GM12878 (cell line): ENCODE results near the gene SLC10A4. TPM values are rescaled to one million over a fixed set of nuclear protein-coding genes. Genes with fewer than 3 reads are reported as not detected.
A peak's percentile ranks its signal among the peaks of the same experiment; 100 is the strongest.

ENCODE experiments used
- ATAC-seq: fragments of 200-7000 bp; cut with Tn5 transposase; 3 replicates; pipeline ENCODE4 v1.9.1; 2020; ENCODE audit warnings: mild to moderate bottlenecking, moderate library complexity
- BruUV-seq: library from RNA; stranded (reverse); fragments of 400-500 nt; replicated peaks from 2 replicates; lab custom pipeline; 2021; lab: Mats Ljungman, UMichigan
- CTCF ChIA-PET: fragments of 300-600 bp; sonication (Branson Sonifier 250); formaldehyde crosslinking; extraction: SDS; loops from one replicate; lab custom pipeline; 2021; ENCODE audit warnings: inconsistent platforms; lab: Yijun Ruan, JAX
- POLR2A ChIA-PET: fragments of 350-600 bp; formaldehyde crosslinking; extraction: SDS; loops from one replicate; lab custom pipeline; 2021; ENCODE audit warnings: inconsistent platforms; lab: Charles Lee
- RAD21 ChIA-PET: fragments of 300-600 bp; sonication (Branson Sonifier 250); formaldehyde crosslinking; loops from one replicate; lab custom pipeline; 2023; ENCODE audit warnings: antibody characterized with exemption; ENCODE audit not compliant: unreplicated experiment; lab: Charles Lee
- SMC1A ChIA-PET: fragments of 300-600 bp; sonication (Branson Sonifier 250); formaldehyde crosslinking; loops from one replicate; lab custom pipeline; 2023; ENCODE audit not compliant: unreplicated experiment, uncharacterized antibody; lab: Charles Lee
- DNase-seq: peaks from one replicate; pipeline ENCODE4 v3.0.0-alpha.2; 2011; ENCODE audit warnings: low read depth, low spot score
- FAIRE-seq: peaks from 3 replicates; lab custom pipeline; 2011; peaks lifted over from hg19 to GRCh38; lab: Jason Lieb, UNC
- H2AFZ ChIP-seq: 2 replicates; pipeline ENCODE4 v1.6.0; 2011; ENCODE audit warnings: low read depth, low read length, control low read depth; ENCODE audit not compliant: control insufficient read depth
- H3K27ac ChIP-seq: 2 replicates; pipeline ENCODE4 v1.5.1; 2011; ENCODE audit warnings: control low read depth; ENCODE audit not compliant: control insufficient read depth, insufficient read depth
- H3K27me3 ChIP-seq, 2 experiments: replicated peaks in 1 of 2; 2 replicates each; pipeline versions ENCODE4 v1.6.0 to v1.6.1; 2011; ENCODE audit warnings: low read length in 1 of 2; ENCODE audit not compliant: control insufficient read depth in 2 of 2, insufficient read depth in 2 of 2
- H3K36me3 ChIP-seq, 2 experiments: 2 replicates each; pipeline ENCODE4 v1.5.1; 2011; ENCODE audit warnings: low read length in 1 of 2; ENCODE audit not compliant: control insufficient read depth in 2 of 2, insufficient read depth in 2 of 2
- H3K4me1 ChIP-seq: 2 replicates; pipeline ENCODE4 v1.6.1; 2011; ENCODE audit warnings: mild to moderate bottlenecking, low read length, moderate library complexity, mixed read lengths; ENCODE audit not compliant: control insufficient read depth, insufficient read depth
- H3K4me2 ChIP-seq: 2 replicates; pipeline ENCODE4 v1.6.0; 2011; ENCODE audit warnings: control low read depth; ENCODE audit not compliant: control insufficient read depth, insufficient read depth
- H3K4me3 ChIP-seq: fragments of 200-600 bp; sonication (generic); 2 replicates; pipeline ENCODE4 v1.5.1; 2016
- H3K79me2 ChIP-seq: 2 replicates; pipeline ENCODE4 v1.6.0; 2011; ENCODE audit warnings: low read length; ENCODE audit not compliant: control insufficient read depth, insufficient read depth
- H3K9ac ChIP-seq: 2 replicates; pipeline ENCODE4 v1.8.0; 2011; ENCODE audit warnings: low read length, control low read depth, mixed read lengths; ENCODE audit not compliant: control insufficient read depth, insufficient read depth
- H3K9me3 ChIP-seq: replicated peaks from 3 replicates; pipeline ENCODE4 v1.5.1; 2011; ENCODE audit warnings: mild to moderate bottlenecking, low read length; ENCODE audit not compliant: control insufficient read depth, insufficient read depth
- H4K20me1 ChIP-seq: 2 replicates; pipeline ENCODE4 v1.6.0; 2011; ENCODE audit not compliant: control insufficient read depth, insufficient read depth
- CREB1 ChIP-seq: IDR thresholded peaks from 2 replicates; pipeline ENCODE4 v1.6.1; 2012; ENCODE audit warnings: low read depth, mild to moderate bottlenecking, inconsistent platforms
- SMAD5 ChIP-seq: IDR thresholded peaks from 2 replicates; pipeline ENCODE4 v1.6.1; 2016; ENCODE audit warnings: antibody characterized with exemption, low read depth
- SPI1 ChIP-seq: IDR thresholded peaks from 2 replicates; pipeline ENCODE4 v1.6.1; 2011; ENCODE audit warnings: low read depth, mild to moderate bottlenecking, low read length, moderate library complexity, borderline replicate concordance; ENCODE audit not compliant: insufficient read depth
- SUZ12 ChIP-seq: fragments of 200-600 bp; sonication (generic); IDR thresholded peaks from one replicate; pipeline ENCODE4 v1.6.1; 2018; ENCODE audit warnings: antibody characterized with exemption, mild to moderate bottlenecking; ENCODE audit not compliant: unreplicated experiment
- WGBS: methylation state at CpG from one replicate; pipeline ENCODE4 v1.1.6; 2016; ENCODE audit warnings: low lambda C conversion rate; ENCODE audit not compliant: insufficient replicate concordance, insufficient coverage; ENCODE audit errors: missing lambda C conversion rate; 5-methylcytosine and 5-hydroxymethylcytosine counted together
- in situ Hi-C: fragments of 300-500 bp; cut with MboI; formaldehyde crosslinking; loops from 9 replicates; pipeline ENCODE4 v1.14.3; 2018; ENCODE audit warnings: mixed read lengths
- intact Hi-C: fragments of 100-400 bp; cut with micrococcal nuclease; formaldehyde crosslinking; loops from one replicate; pipeline ENCODE4 v1.14.2; 2022; ENCODE audit not compliant: unreplicated experiment
- polyA plus RNA-seq, 11 experiments: library from polyadenylated mRNA; depleted of rRNA in 4 of 11; unstranded in 6 of 11; stranded (reverse) in 5 of 11; fragments of >200 nt; fragmentation: Nextera tagmentation in 4 of 11; fragmentation: Illumina TruSeq in 1 of 11; extraction: Ambion mirVana in 4 of 11; extraction: Trizol in 1 of 11; gene quantifications; 1 replicate in 1 of 11; 2 replicates in 10 of 11; pipeline versions ENCODE4 v1.2.1 to v1.2.3, GENCODE V29; 2011 to 2016; ENCODE audit warnings: inconsistent platforms in 2 of 11, missing spikeins in 2 of 11, low read depth in 1 of 11
- total RNA-seq, 4 experiments: library from RNA; depleted of rRNA in 3 of 4; stranded (reverse); fragments of >200 nt in 3 of 4; fragmentation: Illumina TruSeq in 1 of 4; extraction: Trizol in 1 of 4; gene quantifications; 2 replicates each; pipeline versions ENCODE4 v1.2.1 to v1.2.3, GENCODE V29; 2013 to 2021

Gene SLC10A4
- total and polyA plus RNA-seq, 10 of the 15 experiments (the other 5 are each of a cell fraction or from before 2014, with no cell fraction given) = 0.12 TPM; not detected in 9

GRCh38 chr4:48490012-48490679 lies 7.0 kb downstream of the SLC10A4 start, which contains the start of gene ZAR1:
Gene ZAR1 (plus strand): TSS chr4:48490252. CDS start chr4:48490292, 40 bp downstream.
- no peaks in the 10 kb centered on the region for H3K79me2 ChIP-seq
- no TSS peak for BruUV-seq
- H3K9ac ChIP-seq = no peak within 1 kb of the TSS
- H3K9me3 ChIP-seq = no peaks in the 10 kb centered on the region; the same call in 2 of the 3 replicates
- H3K27ac ChIP-seq = no peak within 1 kb of the TSS
- ChIA-PET CTCF (no interaction called here), RAD21 (no interaction called here), SMC1A (no interaction called here), POLR2A (no interaction called here)
- H3K27me3 ChIP-seq = peaks cover 6 to 22% of the 10 kb centered on the region in 2 experiments
- FAIRE-seq = no peak
- whole genome bisulfite sequencing = 46% methylated on average over 51 of the region's 80 CpGs
- intact Hi-C loops = no loop called here
- H3K36me3 ChIP-seq = no peaks in the 10 kb centered on the region
- no peak for TF ChIP-seq CREB1
- peak; percentile 75 for TF ChIP-seq SUZ12
- H4K20me1 ChIP-seq = no peaks in the 10 kb centered on the region; the same call in 1 of the 2 replicates
- H3K4me3 ChIP-seq = peak within 1 kb of the TSS; percentile 19; the same call in 1 of the 2 replicates
- no peak within 1 kb of the TSS; the same call in 1 of the 2 replicates for H2AFZ ChIP-seq
- DNase-seq = no peak
- in situ Hi-C loops = no loop called here
- peak; percentile 40 for ATAC-seq
- H3K4me1 ChIP-seq = no peaks in the 10 kb centered on the region
- H3K4me2 ChIP-seq = peak within 1 kb of the TSS; percentile 67; the same call in 1 of the 2 replicates

- no peak overlapping the region for H3K9ac ChIP-seq
- SMC1A ChIA-PET = interaction anchor here (0.6 kb wide), 1 partner anchor 469 kb away, joined by 3 read pairs; no protein-coding TSS in a partner anchor
- H3K4me2 ChIP-seq = no peak overlapping the region; the same call in 1 of the 2 replicates
- H4K20me1 ChIP-seq = no peaks in the 10 kb centered on the region; the same call in 1 of the 2 replicates
- RAD21 ChIA-PET = no interaction called here
- no TSS peak for BruUV-seq
- in situ Hi-C loops (no loop called here), intact Hi-C loops (no loop called here)
- WGBS = 83% methylated on average over 79 of the region's 104 CpGs
- CTCF ChIA-PET = no interaction called here
- no peaks in the 10 kb centered on the region for H3K79me2 ChIP-seq
- no peak overlapping the region for H3K4me3 ChIP-seq
- H3K36me3 ChIP-seq = no peaks in the 10 kb centered on the region
- DNase-seq (no peak), FAIRE-seq (no peak), ATAC-seq (peak; percentile 26; the same call in 2 of the 3 replicates)
- no peaks in the 10 kb centered on the region for H3K4me1 ChIP-seq
- peaks cover 6 to 21% of the 10 kb centered on the region in 2 experiments for H3K27me3 ChIP-seq
- POLR2A ChIA-PET = no interaction called here
- no peak overlapping the region for H3K27ac ChIP-seq
- no peak overlapping the region for H2AFZ ChIP-seq
- TF ChIP-seq SPI1 (peak; percentile 53; the same call in 1 of the 2 replicates), SMAD5 (no peak)
- H3K9me3 ChIP-seq = no peaks in the 10 kb centered on the region; the same call in 2 of the 3 replicates
These were observed 7.8 kb downstream of the SLC10A4 start for GRCh38 chr4:48490680-48491513.
